IMR-90 (cell line): ENCODE measurements around the gene GPR39. TPM values are rescaled to one million over a fixed set of nuclear protein-coding genes. Genes with fewer than 3 reads are reported as not detected.
A peak's percentile ranks its signal among the peaks of the same experiment; 100 is the strongest.

Experiments
- ATAC-seq: fragments of 200-7000 bp; cut with Tn5 transposase; 2 replicates; pipeline ENCODE4 v1.9.1; 2020; ENCODE audit warnings: low read depth, mild to moderate bottlenecking, moderate library complexity
- BruUV-seq: library from RNA; stranded (reverse); fragments of 400-500 nt; replicated peaks from 2 replicates; lab custom pipeline; 2021; lab: Mats Ljungman, UMichigan
- CTCF ChIA-PET: fragments of 300-600 bp; formaldehyde crosslinking; extraction: SDS; loops from one replicate; lab custom pipeline; 2021; ENCODE audit warnings: antibody characterized with exemption; lab: Yijun Ruan, JAX
- POLR2A ChIA-PET: fragments of 300-600 bp; sonication (Branson Sonifier 250); formaldehyde crosslinking; loops from one replicate; lab custom pipeline; 2022; ENCODE audit warnings: antibody characterized with exemption; ENCODE audit not compliant: unreplicated experiment; lab: Charles Lee
- DNase-seq: peaks from one replicate; pipeline ENCODE4 v3.0.0; 2013
- H2AFZ ChIP-seq: replicated peaks from 2 replicates; pipeline ENCODE3; 2013; ENCODE audit warnings: low read length, mild to moderate bottlenecking; ENCODE audit not compliant: poor library complexity
- H2AK5ac ChIP-seq: 2 replicates; pipeline ENCODE4 v1.6.1; 2013; ENCODE audit warnings: low read depth, low read length, inconsistent platforms
- H2AK9ac ChIP-seq: replicated peaks from 2 replicates; pipeline ENCODE3; 2013; ENCODE audit warnings: mild to moderate bottlenecking, low read depth, low read length, moderate library complexity; ENCODE audit not compliant: poor library complexity
- H2BK120ac ChIP-seq: 2 replicates; pipeline ENCODE4 v1.6.1; 2013; ENCODE audit warnings: low read depth, low read length, inconsistent platforms
- H2BK15ac ChIP-seq: 3 replicates; pipeline ENCODE4 v1.6.1; 2013; ENCODE audit warnings: low read depth, low read length, inconsistent platforms
- H2BK20ac ChIP-seq: 2 replicates; pipeline ENCODE4 v1.6.1; 2013; ENCODE audit warnings: low read depth, mild to moderate bottlenecking, inconsistent platforms, low read length, moderate library complexity
- H2BK5ac ChIP-seq: 2 replicates; pipeline ENCODE4 v1.6.1; 2013; ENCODE audit warnings: mild to moderate bottlenecking, low read depth, low read length, inconsistent platforms; ENCODE audit not compliant: poor library complexity, severe bottlenecking
- H3K14ac ChIP-seq: replicated peaks from 2 replicates; pipeline ENCODE4 v1.6.1; 2013; ENCODE audit warnings: low read depth, low read length, inconsistent platforms
- H3K18ac ChIP-seq: 2 replicates; pipeline ENCODE4 v1.6.1; 2013; ENCODE audit warnings: low read depth, low read length, control low read depth
- H3K23ac ChIP-seq: 2 replicates; pipeline ENCODE4 v1.6.1; 2013; ENCODE audit warnings: low read depth, low read length, inconsistent platforms
- H3K27ac ChIP-seq: 2 replicates; pipeline ENCODE4 v1.5.1; 2013; ENCODE audit warnings: mild to moderate bottlenecking, control low read depth, low read length; ENCODE audit not compliant: insufficient read depth
- H3K27me3 ChIP-seq: 2 replicates; pipeline ENCODE4 v1.6.1; 2013; ENCODE audit warnings: low read length; ENCODE audit not compliant: control insufficient read depth, insufficient read depth
- H3K36me3 ChIP-seq: 2 replicates; pipeline ENCODE4 v1.6.1; 2013; ENCODE audit warnings: low read length, mixed read lengths; ENCODE audit not compliant: control insufficient read depth, insufficient read depth
- H3K4ac ChIP-seq: 2 replicates; pipeline ENCODE4 v1.6.1; 2013; ENCODE audit warnings: low read depth, low read length, inconsistent platforms
- H3K4me1 ChIP-seq: 2 replicates; pipeline ENCODE4 v1.6.1; 2013; ENCODE audit warnings: low read length, mixed read lengths; ENCODE audit not compliant: control insufficient read depth, insufficient read depth
- H3K4me2 ChIP-seq: 2 replicates; pipeline ENCODE4 v1.6.1; 2013; ENCODE audit warnings: low read depth, mild to moderate bottlenecking, control low read depth, low read length, moderate library complexity
- H3K4me3 ChIP-seq: 2 replicates; pipeline ENCODE4 v1.5.1; 2013; ENCODE audit warnings: low read depth, mild to moderate bottlenecking, control low read depth, low read length, moderate library complexity; ENCODE audit not compliant: insufficient read depth
- H3K56ac ChIP-seq: 2 replicates; pipeline ENCODE4 v1.6.1; 2013; ENCODE audit warnings: low read length, inconsistent platforms; ENCODE audit not compliant: insufficient read depth; ENCODE audit errors: extremely low read depth
- H3K79me1 ChIP-seq, 2 experiments: 2 replicates each; pipeline ENCODE4 v1.6.1; 2013; ENCODE audit warnings: low read length in 2 of 2, inconsistent platforms in 1 of 2, low read depth in 1 of 2
- H3K9ac ChIP-seq: 2 replicates; pipeline ENCODE4 v1.6.1; 2013; ENCODE audit warnings: low read depth, low read length, control low read depth
- H3K9me1 ChIP-seq: 2 replicates; pipeline ENCODE4 v1.6.1; 2013; ENCODE audit warnings: low read length, inconsistent platforms; ENCODE audit not compliant: insufficient read depth
- H3K9me3 ChIP-seq: 2 replicates; pipeline ENCODE4 v1.6.1; 2013; ENCODE audit warnings: low read length; ENCODE audit not compliant: control insufficient read depth, insufficient read depth
- H4K20me1 ChIP-seq: 2 replicates; pipeline ENCODE4 v1.6.1; 2013; ENCODE audit warnings: low read length, inconsistent platforms; ENCODE audit not compliant: insufficient read depth
- H4K5ac ChIP-seq: 2 replicates; pipeline ENCODE4 v1.6.1; 2013; ENCODE audit warnings: mild to moderate bottlenecking, low read depth, low read length, control low read depth
- H4K8ac ChIP-seq, 2 experiments: 2 replicates each; pipeline ENCODE4 v1.6.1; 2013; ENCODE audit warnings: low read depth in 2 of 2, low read length in 2 of 2, control low read depth in 1 of 2, inconsistent platforms in 1 of 2
- H4K91ac ChIP-seq: 2 replicates; pipeline ENCODE4 v1.6.1; 2013; ENCODE audit warnings: low read depth, low read length, inconsistent platforms; ENCODE audit not compliant: insufficient read depth
- BHLHE40 ChIP-seq: fragments of 150-350 bp; IDR thresholded peaks from 2 replicates; pipeline ENCODE4 v1.6.1; 2016; ENCODE audit warnings: mild to moderate bottlenecking, low read depth, low read length
- CEBPB ChIP-seq: IDR thresholded peaks from 2 replicates; pipeline ENCODE4 v1.6.1; 2012; ENCODE audit warnings: low read depth, low read length, improper control_type of control experiment
- CHD1 ChIP-seq: IDR thresholded peaks from 2 replicates; pipeline ENCODE4 v1.6.1; 2012; ENCODE audit warnings: low read depth, low read length, improper control_type of control experiment
- NFE2L2 ChIP-seq: fragments of 150-350 bp; IDR thresholded peaks from 2 replicates; pipeline ENCODE4 v1.6.1; 2016; ENCODE audit warnings: low read depth, mild to moderate bottlenecking, low read length
- WGBS, 2 experiments: methylation state at CpG; one replicate each; pipeline versions ENCODE4 v1.1.5 to v1.1.7; 2013; ENCODE audit warnings: missing lambda C conversion rate in 2 of 2; ENCODE audit not compliant: insufficient read length in 1 of 2; ENCODE audit errors: extremely low coverage in 2 of 2; 5-methylcytosine and 5-hydroxymethylcytosine counted together
- dilution Hi-C: fragments of 300-500 bp; cut with HindIII; formaldehyde crosslinking; loops from one replicate; pipeline ENCODE4 v1.14.3; 2018; ENCODE audit warnings: low sequenced_read_pairs; ENCODE audit not compliant: unreplicated experiment
- in situ Hi-C: fragments of 300-500 bp; cut with MboI; formaldehyde crosslinking; loops from 3 replicates; pipeline ENCODE4 v1.14.3; 2019; ENCODE audit warnings: low sequenced_read_pairs, inconsistent platforms, mixed read lengths
- intact Hi-C: fragments of 100-400 bp; cut with micrococcal nuclease; formaldehyde crosslinking; loops from 2 replicates; pipeline ENCODE4 v1.10.0; 2022
- polyA plus RNA-seq, 3 experiments: library from polyadenylated mRNA; depleted of rRNA; stranded (reverse); fragments of >200 nt; gene quantifications; 2 replicates each; pipeline ENCODE4 v1.2.3, GENCODE V29; 2012; ENCODE audit warnings: low replicate concordance in 1 of 3
- total RNA-seq: library from RNA; depleted of rRNA; stranded (reverse); fragments of >200 nt; gene quantifications from 2 replicates; pipeline ENCODE4 v1.2.3, GENCODE V29; 2012
- TF ChIP-seq, protein P1 (sequence below): conservative IDR thresholded peaks from 2 replicates; pipeline ENCODE4 v1.5.1; 2012; ENCODE audit warnings: mild to moderate bottlenecking, low read depth, low read length, improper control_type of control experiment

The GPR39 gene
- total and polyA plus RNA-seq, 2 of the 4 experiments (the other 2 are of a cell fraction) = 4.4 to 9.0 TPM

DNA sequence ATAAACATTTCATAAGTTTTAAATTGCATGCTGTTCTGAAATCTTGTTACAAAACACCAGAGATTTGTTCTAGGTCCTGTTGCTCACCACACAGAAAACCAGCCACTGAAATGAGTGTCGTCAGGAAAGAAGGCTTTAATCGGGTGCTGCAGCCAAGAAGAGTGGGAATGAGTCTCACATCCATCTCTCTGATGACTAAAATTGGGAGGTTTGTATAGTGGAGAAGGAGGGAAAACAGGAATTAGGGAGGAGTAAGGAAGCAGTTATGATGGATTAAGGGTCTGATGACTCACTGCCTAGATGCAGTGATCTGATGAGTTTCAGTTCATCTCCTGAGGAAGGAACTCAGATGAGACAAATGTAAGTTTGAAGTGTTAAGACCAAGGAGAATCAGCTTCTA lies 42.1 kb upstream of the GPR39 start:
- Histone ChIP-seq H3K14ac (no peak overlapping the region), H3K9ac (no peak overlapping the region), H3K27ac (no peak overlapping the region), H3K9me3 (no peaks in the 10 kb centered on the region), H3K4me3 (no peak overlapping the region), H3K18ac (no peak overlapping the region), H2BK120ac (no peak overlapping the region), H3K56ac (no peak overlapping the region), H4K8ac (no peak overlapping the region), H3K79me1 (no peaks in the 10 kb centered on the region), H3K4me2 (no peak overlapping the region), H3K27me3 (peaks cover 7% of the 10 kb centered on the region), H3K36me3 (no peaks in the 10 kb centered on the region), H3K4me1 (0 out of 2 replicates have a peak, but pooled peaks cover 2% of the 10 kb centered on the region), H4K5ac (no peak overlapping the region), H2BK20ac (no peak overlapping the region), H3K9me1 (no peaks in the 10 kb centered on the region), H3K4ac (0 out of 2 replicates have a peak overlapping the region, but pooled peaks have one; percentile 53), H2AFZ (no peak overlapping the region), H2AK5ac (no peak overlapping the region), H2AK9ac (no peak overlapping the region), H4K91ac (no peak overlapping the region), H3K23ac (no peak overlapping the region), H2BK15ac (no peak overlapping the region; the same call in 2 of the 3 replicates), H2BK5ac (no peak overlapping the region), H4K20me1 (no peaks in the 10 kb centered on the region)
- in situ Hi-C loops = no loop called here
- BruUV-seq = no TSS peak
- CTCF ChIA-PET = no interaction called here
- DNase-seq (peak; percentile 44), ATAC-seq (no peak; the same call in 1 of the 2 replicates)
- dilution Hi-C loops = no loop called here
- POLR2A ChIA-PET = no interaction called here
- intact Hi-C loops = no loop called here
- TF ChIP-seq, protein P1, sequence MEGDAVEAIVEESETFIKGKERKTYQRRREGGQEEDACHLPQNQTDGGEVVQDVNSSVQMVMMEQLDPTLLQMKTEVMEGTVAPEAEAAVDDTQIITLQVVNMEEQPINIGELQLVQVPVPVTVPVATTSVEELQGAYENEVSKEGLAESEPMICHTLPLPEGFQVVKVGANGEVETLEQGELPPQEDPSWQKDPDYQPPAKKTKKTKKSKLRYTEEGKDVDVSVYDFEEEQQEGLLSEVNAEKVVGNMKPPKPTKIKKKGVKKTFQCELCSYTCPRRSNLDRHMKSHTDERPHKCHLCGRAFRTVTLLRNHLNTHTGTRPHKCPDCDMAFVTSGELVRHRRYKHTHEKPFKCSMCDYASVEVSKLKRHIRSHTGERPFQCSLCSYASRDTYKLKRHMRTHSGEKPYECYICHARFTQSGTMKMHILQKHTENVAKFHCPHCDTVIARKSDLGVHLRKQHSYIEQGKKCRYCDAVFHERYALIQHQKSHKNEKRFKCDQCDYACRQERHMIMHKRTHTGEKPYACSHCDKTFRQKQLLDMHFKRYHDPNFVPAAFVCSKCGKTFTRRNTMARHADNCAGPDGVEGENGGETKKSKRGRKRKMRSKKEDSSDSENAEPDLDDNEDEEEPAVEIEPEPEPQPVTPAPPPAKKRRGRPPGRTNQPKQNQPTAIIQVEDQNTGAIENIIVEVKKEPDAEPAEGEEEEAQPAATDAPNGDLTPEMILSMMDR = no peak
- TF ChIP-seq NFE2L2 (no peak), BHLHE40 (no peak), CEBPB (no peak), CHD1 (no peak)
- WGBS, 2 experiments = no CpG with 5 or more reads among the region's 2 CpGs
